ENCODE data around the gene WDFY2. TPM values are rescaled to one million over a fixed set of nuclear protein-coding genes. Genes with fewer than 3 reads are reported as not detected.

WDFY2 gene, protein sequence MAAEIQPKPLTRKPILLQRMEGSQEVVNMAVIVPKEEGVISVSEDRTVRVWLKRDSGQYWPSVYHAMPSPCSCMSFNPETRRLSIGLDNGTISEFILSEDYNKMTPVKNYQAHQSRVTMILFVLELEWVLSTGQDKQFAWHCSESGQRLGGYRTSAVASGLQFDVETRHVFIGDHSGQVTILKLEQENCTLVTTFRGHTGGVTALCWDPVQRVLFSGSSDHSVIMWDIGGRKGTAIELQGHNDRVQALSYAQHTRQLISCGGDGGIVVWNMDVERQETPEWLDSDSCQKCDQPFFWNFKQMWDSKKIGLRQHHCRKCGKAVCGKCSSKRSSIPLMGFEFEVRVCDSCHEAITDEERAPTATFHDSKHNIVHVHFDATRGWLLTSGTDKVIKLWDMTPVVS
- 4.4 and 5.5 TPM in 2 replicates for total RNA-seq

GRCh38 chr13:51583875-51584730 lies at the start of gene WDFY2:
TSS of gene WDFY2 (plus strand) at chr13:51584462. CDS start at chr13:51584688, 226 bp downstream.

DNA sequence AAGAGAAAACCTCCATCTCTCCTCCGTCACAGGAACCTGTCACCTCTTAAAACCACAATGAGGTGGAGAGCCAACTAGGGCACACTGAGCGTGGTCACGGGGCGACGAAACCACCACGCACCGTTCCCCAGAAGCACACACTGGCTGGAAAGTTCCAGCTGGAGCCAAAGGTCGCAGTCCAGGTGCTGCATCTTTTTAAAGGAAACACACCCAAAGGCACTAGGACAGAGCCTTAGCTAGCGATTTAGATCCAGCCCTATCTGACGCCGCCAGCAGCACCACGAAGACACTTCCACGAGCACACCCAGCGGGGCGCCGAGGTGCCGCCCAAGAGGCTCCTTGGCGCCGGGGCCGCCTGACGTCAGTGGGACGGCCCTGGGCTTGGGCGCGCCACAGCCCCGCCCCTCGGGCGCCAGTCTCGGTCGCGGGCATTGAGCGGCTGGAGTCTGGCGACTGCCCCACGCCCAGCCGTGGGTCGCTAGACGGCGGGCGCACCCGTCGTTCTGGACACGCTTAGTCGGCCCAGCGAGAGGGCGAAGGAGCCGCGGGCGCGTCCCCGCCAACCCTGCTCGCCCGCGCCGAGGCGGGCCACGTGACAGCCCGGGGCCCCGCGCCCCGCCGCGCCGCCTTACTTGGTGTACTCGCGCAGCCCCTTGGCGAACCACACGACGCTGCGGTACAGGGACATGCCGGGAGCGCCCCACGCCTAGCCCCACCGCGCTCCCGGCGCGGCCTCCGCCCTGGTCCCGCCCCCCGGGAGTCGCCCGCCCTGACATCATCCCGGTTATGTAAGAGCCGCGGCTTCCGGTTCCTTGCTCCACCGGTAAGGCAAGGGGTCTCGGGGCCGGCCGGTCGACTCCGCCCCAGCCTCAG lies 219.4 kb downstream of the WDFY2 start, which contains the start of gene DHRS12:
Gene DHRS12, minus strand, starts transcription at position 742 of the 873 bp plus-strand sequence. CDS start 4,504 bp downstream, outside the sequence.

Other genes with a start within 250 kb of the WDFY2 start
- not detected in 2 replicates for gene SERPINE3, start 244.8 kb upstream of the WDFY2 start, total RNA-seq
- gene INTS6, start 131.4 kb upstream of the WDFY2 start, total RNA-seq: 19.3 and 20.3 TPM in 2 replicates
- gene DHRS12, start 219.7 kb downstream of the WDFY2 start, total RNA-seq: 3.9 and 4.2 TPM in 2 replicates